Liver (tissue), 3 donors: ENCODE results near the gene CYP4F3.

Source experiments
- CTCF ChIP-seq: fragments of 150-350 bp; IDR thresholded peaks from 2 replicates; pipeline ENCODE4 v1.5.1; 2017; ENCODE audit warnings: improper control_type of control experiment, low read depth, low read length; ENCODE audit not compliant: missing input control
- EGR1 ChIP-seq, 2 donors: IDR thresholded peaks; 2 replicates each; pipeline ENCODE4 v1.6.1; 2016 to 2018; ENCODE audit warnings: antibody characterized with exemption in 2 of 2, low read depth in 2 of 2
- GABPA ChIP-seq, 2 donors: IDR thresholded peaks in 1 of 2; conservative IDR thresholded peaks in 1 of 2; 2 replicates each; pipeline ENCODE4 v1.6.1; 2016; ENCODE audit warnings: antibody characterized with exemption in 2 of 2, mild to moderate bottlenecking in 1 of 2, moderate library complexity in 1 of 2
- HNF4A ChIP-seq, 2 donors: conservative IDR thresholded peaks; 2 replicates each; pipeline ENCODE4 v1.6.1; 2016; ENCODE audit warnings: antibody characterized with exemption in 2 of 2, mild to moderate bottlenecking in 2 of 2
- JUND ChIP-seq, 2 donors: IDR thresholded peaks; 2 replicates each; pipeline ENCODE4 v1.6.1; 2016; ENCODE audit warnings: antibody characterized with exemption in 2 of 2
- RAD21 ChIP-seq, 2 donors: IDR thresholded peaks; 2 replicates each; pipeline ENCODE4 v1.6.1; 2016; ENCODE audit warnings: antibody characterized with exemption in 2 of 2, mild to moderate bottlenecking in 2 of 2
- RXRA ChIP-seq, 2 donors: IDR thresholded peaks; 2 replicates each; pipeline ENCODE4 v1.6.1; 2017 to 2018; ENCODE audit warnings: antibody characterized with exemption in 2 of 2, mild to moderate bottlenecking in 1 of 2
- SP1 ChIP-seq: IDR thresholded peaks from 2 replicates; pipeline ENCODE4 v1.6.1; 2018; ENCODE audit warnings: antibody characterized with exemption, mild to moderate bottlenecking
- TAF1 ChIP-seq: conservative IDR thresholded peaks from 2 replicates; pipeline ENCODE4 v1.6.1; 2016; ENCODE audit warnings: antibody characterized with exemption, mild to moderate bottlenecking
- TF ChIP-seq, protein P1 (sequence below): IDR thresholded peaks from 2 replicates; pipeline ENCODE4 v1.6.1; 2016; ENCODE audit warnings: antibody characterized with exemption
- TF ChIP-seq, protein P2 (sequence below): IDR thresholded peaks from 2 replicates; pipeline ENCODE4 v1.6.1; 2016; ENCODE audit warnings: antibody characterized with exemption, mild to moderate bottlenecking
- TF ChIP-seq, protein P3 (sequence below): IDR thresholded peaks from 2 replicates; pipeline ENCODE4 v1.6.1; 2016; ENCODE audit warnings: antibody characterized with exemption
- donor health status: healthy.
- donor health status: healthy.

GRCh38 chr19:15644066-15644741 lies 3.5 kb downstream of the CYP4F3 start:
- TF ChIP-seq HNF4A (conservative IDR thresholded peaks at IDR 0.05) (peak; percentile 57 to 66), CTCF (no peak), JUND (IDR thresholded peaks at IDR 0.05) (peak; percentile 43 to 46), GABPA (IDR thresholded peaks at IDR 0.05 in 1 of 2, conservative IDR thresholded peaks at IDR 0.05 in 1 of 2) (no peak), EGR1 (IDR thresholded peaks at IDR 0.05; ENCODE audit: low read depth in 2 of 2) (no peak), RAD21 (IDR thresholded peaks at IDR 0.05) (peak in 1 of 2 donors; percentile 4), SP1 (peak; percentile 43), TAF1 (no peak), RXRA (IDR thresholded peaks at IDR 0.05) (peak; percentile 44 to 63)
- TF ChIP-seq, protein P1, sequence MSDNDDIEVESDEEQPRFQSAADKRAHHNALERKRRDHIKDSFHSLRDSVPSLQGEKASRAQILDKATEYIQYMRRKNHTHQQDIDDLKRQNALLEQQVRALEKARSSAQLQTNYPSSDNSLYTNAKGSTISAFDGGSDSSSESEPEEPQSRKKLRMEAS: no peak
- TF ChIP-seq, protein P2, sequence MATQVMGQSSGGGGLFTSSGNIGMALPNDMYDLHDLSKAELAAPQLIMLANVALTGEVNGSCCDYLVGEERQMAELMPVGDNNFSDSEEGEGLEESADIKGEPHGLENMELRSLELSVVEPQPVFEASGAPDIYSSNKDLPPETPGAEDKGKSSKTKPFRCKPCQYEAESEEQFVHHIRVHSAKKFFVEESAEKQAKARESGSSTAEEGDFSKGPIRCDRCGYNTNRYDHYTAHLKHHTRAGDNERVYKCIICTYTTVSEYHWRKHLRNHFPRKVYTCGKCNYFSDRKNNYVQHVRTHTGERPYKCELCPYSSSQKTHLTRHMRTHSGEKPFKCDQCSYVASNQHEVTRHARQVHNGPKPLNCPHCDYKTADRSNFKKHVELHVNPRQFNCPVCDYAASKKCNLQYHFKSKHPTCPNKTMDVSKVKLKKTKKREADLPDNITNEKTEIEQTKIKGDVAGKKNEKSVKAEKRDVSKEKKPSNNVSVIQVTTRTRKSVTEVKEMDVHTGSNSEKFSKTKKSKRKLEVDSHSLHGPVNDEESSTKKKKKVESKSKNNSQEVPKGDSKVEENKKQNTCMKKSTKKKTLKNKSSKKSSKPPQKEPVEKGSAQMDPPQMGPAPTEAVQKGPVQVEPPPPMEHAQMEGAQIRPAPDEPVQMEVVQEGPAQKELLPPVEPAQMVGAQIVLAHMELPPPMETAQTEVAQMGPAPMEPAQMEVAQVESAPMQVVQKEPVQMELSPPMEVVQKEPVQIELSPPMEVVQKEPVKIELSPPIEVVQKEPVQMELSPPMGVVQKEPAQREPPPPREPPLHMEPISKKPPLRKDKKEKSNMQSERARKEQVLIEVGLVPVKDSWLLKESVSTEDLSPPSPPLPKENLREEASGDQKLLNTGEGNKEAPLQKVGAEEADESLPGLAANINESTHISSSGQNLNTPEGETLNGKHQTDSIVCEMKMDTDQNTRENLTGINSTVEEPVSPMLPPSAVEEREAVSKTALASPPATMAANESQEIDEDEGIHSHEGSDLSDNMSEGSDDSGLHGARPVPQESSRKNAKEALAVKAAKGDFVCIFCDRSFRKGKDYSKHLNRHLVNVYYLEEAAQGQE: no peak
- TF ChIP-seq, protein P3, sequence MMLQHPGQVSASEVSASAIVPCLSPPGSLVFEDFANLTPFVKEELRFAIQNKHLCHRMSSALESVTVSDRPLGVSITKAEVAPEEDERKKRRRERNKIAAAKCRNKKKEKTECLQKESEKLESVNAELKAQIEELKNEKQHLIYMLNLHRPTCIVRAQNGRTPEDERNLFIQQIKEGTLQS: peak; percentile 95
